Uterus (tissue), 4 donors: Measurements from ENCODE around the gene ADAMTS9. TPM values are rescaled to one million over a fixed set of nuclear protein-coding genes. Genes with fewer than 3 reads are reported as not detected.

Experiments used
- DNase-seq, 2 donors: peaks; one replicate each; pipeline ENCODE4 v3.0.0-alpha.2; 2019 to 2020
- H3K27ac ChIP-seq, 2 donors: fragments of 200-600 bp; sonication (generic); 1 replicate in 1 of 2; 2 replicates in 1 of 2; pipeline ENCODE4 v1.5.1; 2016 to 2018
- H3K27me3 ChIP-seq, 2 donors: fragments of 200-600 bp; sonication (generic); one replicate each; pipeline ENCODE4 v1.5.1; 2018 to 2019; ENCODE audit warnings: control low read depth in 1 of 2
- H3K36me3 ChIP-seq, 2 donors: fragments of 200-600 bp; sonication (generic); one replicate each; pipeline ENCODE4 v1.5.1; 2019; ENCODE audit warnings: control low read depth in 1 of 2
- H3K4me1 ChIP-seq, 2 donors: fragments of 200-600 bp; sonication (generic); one replicate each; pipeline ENCODE4 v1.5.1; 2018 to 2019; ENCODE audit warnings: control low read depth in 1 of 2
- H3K4me3 ChIP-seq, 2 donors: fragments of 200-600 bp; sonication (generic); 1 replicate in 1 of 2; 2 replicates in 1 of 2; pipeline ENCODE4 v1.5.1; 2018 to 2019; ENCODE audit warnings: mild to moderate bottlenecking in 1 of 2
- H3K9me3 ChIP-seq, 2 donors: fragments of 200-600 bp; sonication (generic); one replicate each; pipeline ENCODE4 v1.5.1; 2019; ENCODE audit warnings: control low read depth in 1 of 2
- CTCF ChIP-seq, 4 experiments: fragments of 200-600 bp in 2 of 4; fragments of 450-650 bp in 2 of 4; sonication (generic) in 2 of 4; IDR thresholded peaks; one replicate each; pipeline ENCODE4 v1.5.1; 2016 to 2019; ENCODE audit warnings: antibody characterized with exemption in 4 of 4, mild to moderate bottlenecking in 2 of 4, moderate library complexity in 1 of 4
- POLR2A ChIP-seq, 2 donors: fragments of 450-650 bp; IDR thresholded peaks; one replicate each; pipeline ENCODE4 v1.6.1; 2016; ENCODE audit warnings: antibody characterized with exemption in 2 of 2, mild to moderate bottlenecking in 1 of 2, moderate library complexity in 1 of 2
- intact Hi-C: fragments of 100-400 bp; cut with DNase I; formaldehyde crosslinking; loops from one replicate; pipeline ENCODE4 v1.15.1; 2023; ENCODE audit warnings: low total_unique reads
- total RNA-seq, 4 donors: library from RNA; depleted of rRNA in 3 of 4; stranded (reverse); fragments of >200 nt in 3 of 4; gene quantifications; one replicate each; pipeline versions ENCODE4 v1.1.0 to v1.2.4, GENCODE V29; 2014 to 2023
- donor health status: DM: yes; HTN: yes; CAD: no.

The ADAMTS9 gene
- total RNA-seq, 4 donors from 2014 or later: 17.4 to 197 (median 160) TPM

- Histone ChIP-seq H3K27me3 (no peaks in the 10 kb centered on the region), H3K27ac (no peak overlapping the region), H3K4me3 (no peak overlapping the region), H3K36me3 (no peaks in the 10 kb centered on the region), H3K4me1 (no peaks in the 10 kb centered on the region), H3K9me3 (no peaks in the 10 kb centered on the region)
- TF ChIP-seq POLR2A (IDR thresholded peaks at IDR 0.05) (no peak), CTCF (IDR thresholded peaks at IDR 0.05) (no peak)
- intact Hi-C loops: no loop called here
- no peak for DNase-seq
Measured at GRCh38 chr3:64496786-64497490, 190.9 kb downstream of the ADAMTS9 start.

- H3K27ac ChIP-seq: no peak overlapping the region
- TF ChIP-seq POLR2A (IDR thresholded peaks at IDR 0.05): no peak
- TF ChIP-seq CTCF (IDR thresholded peaks at IDR 0.05): no peak
- H3K9me3 ChIP-seq: no peaks in the 10 kb centered on the region
- intact Hi-C loops: no loop called here
- no peaks in the 10 kb centered on the region for H3K4me1 ChIP-seq
- H3K4me3 ChIP-seq: no peak overlapping the region
- DNase-seq: no peak
- no peaks in the 10 kb centered on the region for H3K27me3 ChIP-seq
- H3K36me3 ChIP-seq: no peaks in the 10 kb centered on the region
Measured at GRCh38 chr3:64495781-64496334, 191.9 kb downstream of the ADAMTS9 start.

GRCh38 chr3:64495121-64495780 lies 192.5 kb downstream of the ADAMTS9 start:
- intact Hi-C loops: no loop called here
- Histone ChIP-seq H3K27ac (no peak overlapping the region), H3K36me3 (no peaks in the 10 kb centered on the region), H3K9me3 (no peaks in the 10 kb centered on the region), H3K4me3 (no peak overlapping the region), H3K4me1 (no peaks in the 10 kb centered on the region), H3K27me3 (no peaks in the 10 kb centered on the region)
- no peak for DNase-seq
- TF ChIP-seq POLR2A (IDR thresholded peaks at IDR 0.05): no peak
- no peak for TF ChIP-seq CTCF (IDR thresholded peaks at IDR 0.05)

- no peak for DNase-seq
- H3K9me3 ChIP-seq: no peaks in the 10 kb centered on the region
- TF ChIP-seq POLR2A (IDR thresholded peaks at IDR 0.05) (no peak), CTCF (IDR thresholded peaks at IDR 0.05) (no peak)
- no peaks in the 10 kb centered on the region for H3K36me3 ChIP-seq
- no peaks in the 10 kb centered on the region for H3K27me3 ChIP-seq
- H3K4me1 ChIP-seq: no peaks in the 10 kb centered on the region
- H3K4me3 ChIP-seq: no peak overlapping the region
- H3K27ac ChIP-seq: no peak overlapping the region
- intact Hi-C loops: no loop called here
Measured at GRCh38 chr3:64494526-64494925, 193.3 kb downstream of the ADAMTS9 start.

GRCh38 chr3:64493149-64493548 lies 194.7 kb downstream of the ADAMTS9 start:
- H3K27ac ChIP-seq: no peak overlapping the region
- no peak for DNase-seq
- H3K4me3 ChIP-seq: no peak overlapping the region
- H3K36me3 ChIP-seq: no peaks in the 10 kb centered on the region
- H3K27me3 ChIP-seq: no peaks in the 10 kb centered on the region
- TF ChIP-seq POLR2A (IDR thresholded peaks at IDR 0.05) (no peak), CTCF (IDR thresholded peaks at IDR 0.05) (no peak)
- intact Hi-C loops: no loop called here
- H3K4me1 ChIP-seq: no peaks in the 10 kb centered on the region
- no peaks in the 10 kb centered on the region for H3K9me3 ChIP-seq
